Measurements from ENCODE around the gene MFSD2A.

GRCh38 chr1:39940980-39941871 lies 13.7 kb upstream of the MFSD2A start:
- no peak for TF ChIP-seq EZH2phosphoT487 (IDR thresholded peaks at IDR 0.05; ENCODE audit: borderline replicate concordance, low read length)
- TF ChIP-seq, protein P1, sequence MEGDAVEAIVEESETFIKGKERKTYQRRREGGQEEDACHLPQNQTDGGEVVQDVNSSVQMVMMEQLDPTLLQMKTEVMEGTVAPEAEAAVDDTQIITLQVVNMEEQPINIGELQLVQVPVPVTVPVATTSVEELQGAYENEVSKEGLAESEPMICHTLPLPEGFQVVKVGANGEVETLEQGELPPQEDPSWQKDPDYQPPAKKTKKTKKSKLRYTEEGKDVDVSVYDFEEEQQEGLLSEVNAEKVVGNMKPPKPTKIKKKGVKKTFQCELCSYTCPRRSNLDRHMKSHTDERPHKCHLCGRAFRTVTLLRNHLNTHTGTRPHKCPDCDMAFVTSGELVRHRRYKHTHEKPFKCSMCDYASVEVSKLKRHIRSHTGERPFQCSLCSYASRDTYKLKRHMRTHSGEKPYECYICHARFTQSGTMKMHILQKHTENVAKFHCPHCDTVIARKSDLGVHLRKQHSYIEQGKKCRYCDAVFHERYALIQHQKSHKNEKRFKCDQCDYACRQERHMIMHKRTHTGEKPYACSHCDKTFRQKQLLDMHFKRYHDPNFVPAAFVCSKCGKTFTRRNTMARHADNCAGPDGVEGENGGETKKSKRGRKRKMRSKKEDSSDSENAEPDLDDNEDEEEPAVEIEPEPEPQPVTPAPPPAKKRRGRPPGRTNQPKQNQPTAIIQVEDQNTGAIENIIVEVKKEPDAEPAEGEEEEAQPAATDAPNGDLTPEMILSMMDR (IDR thresholded peaks at IDR 0.05; ENCODE audit: low read depth, low read length, poor library complexity, severe bottlenecking), result no peak
